NCI-H460 (cell line): Measurements from ENCODE around the gene COL13A1. TPM values are rescaled to one million over a fixed set of nuclear protein-coding genes. Genes with fewer than 3 reads are reported as not detected.

Experiments used
- DNase-seq: peaks from one replicate; pipeline ENCODE4 v3.0.0-alpha.2; 2016; ENCODE audit warnings: low read depth; ENCODE audit errors: extremely low read depth
- total RNA-seq: library from RNA; depleted of rRNA; stranded (reverse); fragments of >200 nt; shearing (Covaris generic); gene quantifications from 2 replicates; pipeline ENCODE4 v1.2.3, GENCODE V29; 2014

The COL13A1 gene
- total RNA-seq, 1 experiment from 2014 or later, result 0.15 TPM

GRCh38 chr10:69818676-69819239, 17.1 kb downstream of the COL13A1 start:
- DNase-seq, result no peak

- no peak for DNase-seq
Measured at GRCh38 chr10:69819716-69820506, 18.2 kb downstream of the COL13A1 start.

GRCh38 chr10:69820817-69821216, 19.1 kb downstream of the COL13A1 start:
- no peak for DNase-seq

DNA sequence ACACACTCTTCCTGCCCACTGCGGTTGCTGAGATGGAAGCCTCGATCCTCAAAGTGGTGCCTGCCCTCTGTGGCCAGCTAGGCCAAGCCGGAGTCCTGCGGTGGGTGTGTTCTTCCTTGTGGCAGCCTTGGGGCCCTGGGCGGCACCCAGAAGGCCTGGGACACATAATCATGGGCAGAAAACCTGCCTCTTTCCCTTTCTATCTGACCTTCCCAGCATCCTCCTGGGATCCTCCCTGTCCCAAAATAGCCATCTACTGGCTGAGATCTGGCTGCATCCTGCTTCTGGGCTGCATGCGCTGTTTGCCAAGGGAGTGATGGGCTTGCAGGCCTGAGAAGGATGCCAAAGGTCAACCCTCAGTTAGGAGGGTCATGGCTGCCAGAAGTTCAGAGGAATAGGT, 23.9 kb downstream of the COL13A1 start:
- no peak for DNase-seq

- DNase-seq, result no peak
Measured at GRCh38 chr10:69826094-69826493, 24.4 kb downstream of the COL13A1 start.

GRCh38 chr10:69826789-69827554, 25.3 kb downstream of the COL13A1 start:
- DNase-seq, result no peak

DNA sequence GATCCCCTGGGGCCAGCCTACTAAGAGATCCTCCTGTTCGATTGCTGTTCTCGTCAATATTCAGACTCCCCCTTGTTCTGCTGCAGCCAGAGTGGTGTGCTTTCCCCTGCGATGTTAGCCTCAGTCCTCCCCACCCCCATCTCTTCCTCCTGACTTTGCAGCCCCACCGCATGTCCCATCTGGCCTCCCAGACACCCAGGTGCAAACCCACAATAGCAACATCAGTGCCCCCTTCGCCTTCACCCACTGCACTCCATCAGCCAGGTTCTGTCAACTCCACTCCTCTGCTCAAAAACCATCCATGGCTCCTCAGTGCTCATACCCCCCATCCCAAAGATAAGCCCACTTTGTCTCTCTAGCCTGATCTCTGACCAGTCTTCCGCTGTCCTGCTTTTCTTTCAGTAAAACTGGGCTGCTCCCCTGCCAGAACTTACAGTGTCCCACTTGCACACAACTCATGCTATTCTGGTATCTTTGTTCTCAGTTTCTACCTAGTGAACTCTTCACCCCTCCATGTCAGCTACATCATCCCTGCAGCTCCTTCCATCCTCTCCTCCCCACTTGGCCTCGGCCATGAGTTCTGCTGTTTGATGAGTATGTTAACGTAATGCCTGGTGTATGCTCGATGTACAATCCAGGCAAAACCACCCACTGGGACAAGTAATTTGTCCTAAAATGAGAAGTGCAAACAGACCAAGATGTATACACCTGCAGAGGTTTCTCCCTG, 26.6 kb downstream of the COL13A1 start:
- DNase-seq, result no peak

GRCh38 chr10:69829775-69830174, 28.1 kb downstream of the COL13A1 start:
- no peak for DNase-seq

DNA sequence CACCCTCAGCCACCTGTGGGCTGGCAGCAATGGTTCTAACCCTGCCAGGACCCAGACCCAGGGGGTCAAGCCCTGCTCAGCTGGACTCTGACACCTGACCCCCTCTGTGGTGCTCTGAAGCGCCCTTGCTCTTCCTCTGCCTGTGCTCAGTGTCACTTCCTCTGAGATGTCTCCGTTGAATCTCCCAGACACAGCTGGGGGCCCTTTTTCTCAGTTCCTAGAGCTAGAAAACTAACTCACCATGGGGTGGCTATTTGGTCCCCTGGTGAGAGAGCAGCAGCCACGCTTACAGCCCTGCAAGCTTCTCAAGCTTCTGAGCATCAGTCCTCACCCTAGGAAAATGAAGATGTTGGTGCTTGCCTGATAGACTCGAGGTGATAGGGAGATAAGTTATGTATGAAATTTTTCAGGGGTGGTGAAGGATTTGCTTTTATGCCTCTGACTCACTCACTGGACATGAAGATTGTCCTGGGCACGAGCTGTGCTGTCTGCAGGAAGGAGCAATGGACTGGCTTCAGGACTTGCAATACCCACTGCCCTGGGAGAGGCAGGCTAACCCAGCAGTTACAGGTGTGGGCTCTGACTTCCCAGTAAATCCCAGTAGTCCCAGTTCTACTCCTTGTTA, 29.6 kb downstream of the COL13A1 start:
- no peak for DNase-seq

DNA sequence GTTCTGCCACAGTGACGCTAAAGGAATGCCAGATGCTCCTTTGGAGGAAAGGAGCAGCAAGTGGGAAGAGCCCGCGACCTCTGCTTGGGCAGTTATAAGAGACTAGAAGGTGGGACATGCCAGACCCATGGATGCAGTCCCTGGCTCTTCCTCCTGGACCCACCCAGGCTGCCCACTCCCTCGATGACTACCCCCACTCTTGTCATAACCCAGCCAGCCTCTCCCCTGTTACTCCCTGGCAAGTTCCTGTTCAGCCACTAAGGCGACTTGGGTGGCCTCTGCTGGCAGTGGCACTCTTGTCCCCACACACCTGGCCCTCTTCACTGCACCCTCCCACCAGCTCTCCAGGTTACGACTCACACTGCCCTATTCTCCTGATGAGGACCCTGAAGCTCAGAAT, 33.5 kb downstream of the COL13A1 start:
- DNase-seq, result no peak

GRCh38 chr10:69835875-69836730, 34.4 kb downstream of the COL13A1 start:
- no peak for DNase-seq

DNA sequence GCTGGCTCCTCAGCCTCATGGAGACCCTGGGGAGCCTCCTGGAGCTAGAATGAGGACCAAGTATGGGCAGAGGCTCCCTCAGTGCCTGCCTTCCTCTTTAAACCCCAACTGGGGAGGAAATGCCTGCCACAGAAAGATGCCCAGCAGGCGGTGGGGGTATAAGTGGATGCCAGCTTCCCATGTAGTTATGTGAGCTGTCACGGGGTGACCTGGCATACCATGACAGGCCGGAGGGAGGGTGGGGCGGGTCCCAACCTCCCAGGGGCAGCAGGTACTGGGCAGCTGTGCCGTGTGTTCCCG, 35.0 kb downstream of the COL13A1 start:
- DNase-seq, result no peak

GRCh38 chr10:69837261-69837660, 35.6 kb downstream of the COL13A1 start:
- DNase-seq, result no peak

DNA sequence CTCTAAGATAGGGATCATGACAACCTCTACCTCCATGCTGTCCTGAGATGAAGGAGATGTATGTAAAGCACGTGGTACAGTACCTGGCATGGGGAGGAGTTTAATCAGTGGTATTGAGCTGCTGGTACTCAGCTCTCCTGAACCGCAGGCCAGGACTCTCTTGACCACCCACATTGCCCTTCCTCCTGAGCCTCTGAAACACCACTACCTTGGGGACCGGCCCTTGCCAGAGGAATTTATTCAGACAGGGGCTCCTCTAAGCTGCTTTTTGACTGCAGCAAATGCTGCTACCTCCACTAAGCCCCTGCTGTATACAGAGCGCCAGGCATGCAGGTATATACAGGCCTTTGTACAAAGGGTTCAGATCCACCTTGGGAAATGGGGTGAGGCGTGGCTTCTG, 36.7 kb downstream of the COL13A1 start:
- DNase-seq, result no peak

DNA sequence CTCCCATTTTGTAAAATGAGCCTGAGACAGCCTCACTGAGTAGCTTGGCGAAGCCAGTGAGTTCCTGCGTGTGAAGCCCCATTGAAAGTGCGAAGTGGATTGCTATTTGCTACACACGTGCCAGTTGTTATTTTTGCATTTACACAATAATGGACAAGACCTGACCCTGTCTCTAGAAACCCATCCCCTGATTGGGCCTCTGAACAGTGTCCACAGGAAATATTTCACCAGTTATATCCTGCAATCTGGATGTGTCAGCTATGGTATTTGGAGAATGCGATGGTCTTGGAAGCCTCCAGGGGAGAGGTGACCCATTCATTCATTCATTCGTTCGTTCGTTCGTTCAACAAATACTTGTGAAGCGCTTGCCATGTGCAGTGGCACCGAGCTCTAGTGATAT, 37.1 kb downstream of the COL13A1 start:
- no peak for DNase-seq

- DNase-seq, result no peak
Measured at GRCh38 chr10:69839696-69840345, 38.1 kb downstream of the COL13A1 start.

GRCh38 chr10:69840773-69841172, 39.1 kb downstream of the COL13A1 start:
- DNase-seq, result no peak

- DNase-seq, result no peak
Measured at GRCh38 chr10:69842020-69842419, 40.3 kb downstream of the COL13A1 start.

GRCh38 chr10:69842882-69843281, 41.2 kb downstream of the COL13A1 start:
- no peak for DNase-seq
